Calu3 (cell line): ENCODE measurements around the gene NBR1. TPM values are rescaled to one million over a fixed set of nuclear protein-coding genes. Genes with fewer than 3 reads are reported as not detected.

Experiments used
- BruUV-seq: library from RNA; stranded (reverse); fragments of 400-500 nt; replicated peaks from 2 replicates; lab custom pipeline; 2021; lab: Mats Ljungman, UMichigan
- CTCF ChIA-PET: fragments of 300-600 bp; sonication (Branson Sonifier 250); formaldehyde crosslinking; loops from one replicate; lab custom pipeline; 2022; ENCODE audit warnings: antibody characterized with exemption; lab: Charles Lee
- DNase-seq: peaks from one replicate; pipeline ENCODE4 v3.0.0; 2022
- H3K27ac Mint-ChIP-seq: one replicate; pipeline ENCODE4 v1.8.0; 2022; ENCODE audit warnings: mixed read lengths; ENCODE audit not compliant: unreplicated experiment
- H3K27me3 Mint-ChIP-seq: one replicate; pipeline ENCODE4 v1.8.0; 2022; ENCODE audit warnings: mixed read lengths; ENCODE audit not compliant: unreplicated experiment
- H3K36me3 Mint-ChIP-seq: one replicate; pipeline ENCODE4 v1.8.0; 2022; ENCODE audit warnings: mild to moderate bottlenecking, moderate library complexity, mixed read lengths; ENCODE audit not compliant: insufficient read depth, unreplicated experiment
- H3K4me1 Mint-ChIP-seq: one replicate; pipeline ENCODE4 v1.8.0; 2022; ENCODE audit warnings: mild to moderate bottlenecking, low read depth, mixed read lengths; ENCODE audit not compliant: unreplicated experiment
- H3K4me3 Mint-ChIP-seq: one replicate; pipeline ENCODE4 v1.8.0; 2022; ENCODE audit warnings: mild to moderate bottlenecking, low read depth, moderate library complexity, mixed read lengths; ENCODE audit not compliant: unreplicated experiment
- H3K9me3 Mint-ChIP-seq: one replicate; pipeline ENCODE4 v1.8.0; 2022; ENCODE audit warnings: low read depth, mixed read lengths; ENCODE audit not compliant: unreplicated experiment
- CTCF ChIP-seq: fragments of 200-600 bp; IDR thresholded peaks from one replicate; pipeline ENCODE4 v1.8.0; 2022; ENCODE audit warnings: antibody characterized with exemption; ENCODE audit not compliant: unreplicated experiment
- intact Hi-C: fragments of 100-400 bp; cut with micrococcal nuclease; formaldehyde crosslinking; loops from one replicate; pipeline ENCODE4 v1.10.0; 2022; ENCODE audit not compliant: unreplicated experiment
- total RNA-seq: library from RNA; stranded (reverse); gene quantifications from 2 replicates; pipeline ENCODE4 v1.2.3, GENCODE V29; 2022

NBR1 gene
- total RNA-seq, 1 experiment from 2014 or later: 89.0 TPM

DNA sequence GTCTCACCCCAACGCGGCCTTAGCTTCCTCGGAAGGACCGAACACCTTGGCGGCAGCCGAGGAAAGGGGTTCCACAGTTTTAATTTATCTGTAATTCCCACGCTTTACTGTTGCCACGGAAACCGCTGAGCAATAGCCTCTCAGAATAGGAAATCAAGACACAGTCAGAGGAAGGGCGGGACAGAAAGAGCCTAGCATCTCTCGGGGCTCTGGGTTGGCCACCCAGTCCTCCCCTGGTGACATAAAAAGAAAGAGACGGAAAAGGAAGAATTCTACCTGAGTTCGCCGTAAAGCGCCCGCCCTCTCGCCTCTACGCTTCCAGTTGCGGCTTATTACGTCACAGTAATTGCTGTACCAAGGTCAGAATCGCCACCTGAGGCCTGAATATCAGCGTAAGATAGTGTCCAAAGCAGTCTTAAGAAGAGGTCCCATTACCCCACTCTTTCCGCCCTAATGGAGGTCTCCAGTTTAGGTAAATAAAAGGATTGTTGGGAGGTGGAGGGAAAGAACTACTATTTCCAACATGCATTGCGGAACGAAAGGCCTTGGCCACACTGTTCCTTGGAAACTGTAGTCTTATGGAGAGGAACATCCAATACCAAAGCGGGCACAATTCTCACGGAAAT is 761 bp upstream of the NBR1 start:
- CTCF ChIA-PET: interaction anchor here (0.7 kb wide), 1 partner anchor 29 kb away, joined by 8 read pairs; no protein-coding TSS in a partner anchor
- peaks cover 12% of the 10 kb centered on the region for H3K36me3 Mint-ChIP-seq
- no peaks in the 10 kb centered on the region for H3K27me3 Mint-ChIP-seq
- peaks cover 29% of the 10 kb centered on the region for H3K4me1 Mint-ChIP-seq
- no peaks in the 10 kb centered on the region for H3K9me3 Mint-ChIP-seq
- no peak for TF ChIP-seq CTCF
- BruUV-seq: TSS peak; percentile 53
- H3K4me3 Mint-ChIP-seq: no peak overlapping the region
- peak; percentile 96 for DNase-seq
- no peak overlapping the region for H3K27ac Mint-ChIP-seq
- intact Hi-C loops: loop anchor here (2.0 to 5.0 kb wide), 2 partner anchors 41 to 148 kb away; partner anchors contain the start of gene VAT1

DNA sequence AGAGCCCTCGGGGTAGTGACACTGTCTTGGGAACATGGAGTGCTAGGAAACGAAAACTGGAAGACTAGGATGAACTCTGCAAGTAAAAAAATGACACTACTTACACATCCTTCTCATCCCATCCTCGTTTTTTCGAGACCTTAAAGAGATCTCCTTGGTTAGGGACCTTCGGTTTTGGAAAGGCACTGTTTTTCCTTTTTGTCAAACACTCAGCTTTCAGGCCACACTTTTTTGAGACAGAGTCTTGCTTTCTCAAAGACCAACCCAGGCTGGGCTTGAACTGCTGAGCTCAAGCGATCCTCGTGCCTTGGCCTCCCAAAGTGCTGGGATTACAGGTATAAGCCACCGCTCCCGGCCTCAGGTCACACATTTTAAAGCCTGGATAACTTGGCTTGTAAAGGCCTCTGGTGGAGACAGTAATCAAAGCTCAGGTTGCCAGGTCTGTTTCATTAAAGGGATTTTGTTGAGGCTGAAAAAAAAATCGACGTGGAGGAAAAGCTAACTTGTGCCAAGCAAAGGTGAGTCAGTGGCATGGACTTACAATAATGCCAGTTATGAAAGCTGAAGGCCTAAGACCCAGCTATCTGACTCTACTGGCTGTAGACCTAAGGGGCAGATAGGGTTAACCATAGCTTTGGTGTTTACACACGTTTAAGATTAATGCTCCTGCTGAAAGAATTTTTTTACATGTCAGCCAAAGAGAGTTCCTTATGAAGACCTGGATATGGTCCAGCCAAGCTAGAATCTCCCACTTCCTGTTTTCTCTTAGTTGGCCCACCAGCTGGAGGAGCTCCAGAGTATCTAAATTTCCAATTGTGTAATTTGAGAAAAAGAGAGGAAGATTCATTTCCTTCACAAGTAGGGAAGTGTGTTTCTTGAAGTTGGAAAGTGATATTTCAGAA is 823 bp downstream of the NBR1 start:
- Mint-ChIP-seq H3K27me3 (no peaks in the 10 kb centered on the region), H3K4me1 (peaks cover 31% of the 10 kb centered on the region), H3K4me3 (no peak overlapping the region), H3K27ac (no peak overlapping the region), H3K36me3 (peaks cover 28% of the 10 kb centered on the region), H3K9me3 (no peaks in the 10 kb centered on the region)
- DNase-seq: peak; percentile 73
- BruUV-seq: TSS peak; percentile 85
- intact Hi-C loops: loop anchor here (2.0 to 5.0 kb wide), 2 partner anchors 43 to 150 kb away; partner anchors contain the start of gene VAT1
- CTCF ChIA-PET: interaction anchor here (0.6 to 1.8 kb wide), 12 partner anchors 27 to 636 kb away, joined by 3 to 15 read pairs (median 4); partner anchors contain the start of genes ARL4D, BRCA1, NAGLU and RPL27
- TF ChIP-seq CTCF: peak; percentile 42

GRCh38 chr17:43175213-43176118 is 4.5 kb downstream of the NBR1 start:
- Mint-ChIP-seq H3K27ac (peak overlapping the region; percentile 93), H3K36me3 (peaks cover 46% of the 10 kb centered on the region), H3K4me1 (peaks cover 24% of the 10 kb centered on the region), H3K4me3 (peak overlapping the region; percentile 69), H3K27me3 (no peaks in the 10 kb centered on the region), H3K9me3 (no peaks in the 10 kb centered on the region)
- no TSS peak for BruUV-seq
- TF ChIP-seq CTCF: no peak
- CTCF ChIA-PET: interaction anchor here (0.7 kb wide), 1 partner anchor 130 kb away, joined by 3 read pairs; no protein-coding TSS in a partner anchor
- intact Hi-C loops: no loop called here
- no peak for DNase-seq
